ENCODE results near the gene HCLS1. TPM values are rescaled to one million over a fixed set of nuclear protein-coding genes. Genes with fewer than 3 reads are reported as not detected.

Gene HCLS1
- polyA plus RNA-seq, 1 of the 3 experiments (the other 2 are of a cell fraction), result 0.23 TPM

- H2AFZ ChIP-seq (ENCODE audit: low read depth), result no peak overlapping the region
- no peaks in the 10 kb centered on the region for H4K20me1 ChIP-seq (ENCODE audit: insufficient read depth)
- H3K27ac ChIP-seq (ENCODE audit: low read depth in 2 of 2, low read length in 1 of 2), result no peak overlapping the region
- no peaks in the 10 kb centered on the region for H3F3A ChIP-seq (replicated peaks; ENCODE audit: insufficient read depth)
- H3K4me2 ChIP-seq, result no peak overlapping the region
- no peaks in the 10 kb centered on the region; the same call in 1 of the 2 replicates for H3K9me3 ChIP-seq
- ChIA-PET CTCF (no interaction called here), POLR2A (no interaction called here)
- WGBS (ENCODE audit: low lambda C conversion rate), result 58% methylated on average over 6 of the region's 6 CpGs
- H3K27me3 ChIP-seq (ENCODE audit: insufficient read depth), result no peaks in the 10 kb centered on the region
- no peaks in the 10 kb centered on the region for H3K36me3 ChIP-seq (replicated peaks in 1 of 2; ENCODE audit: control insufficient read depth in 1 of 2, insufficient read depth in 2 of 2, low read length in 1 of 2)
- no peak for DNase-seq
- H3K9me2 ChIP-seq, result no peaks in the 10 kb centered on the region
- H3K4me3 ChIP-seq (ENCODE audit: low read depth in 2 of 2, low read length in 1 of 2), result no peak overlapping the region
- H3K4me1 ChIP-seq (ENCODE audit: control insufficient read depth in 1 of 2, insufficient read depth in 2 of 2, low read depth in 1 of 2, low read length in 1 of 2), result no peaks in the 10 kb centered on the region
- no peak for TF ChIP-seq YY1 (IDR thresholded peaks at IDR 0.05; ENCODE audit: low read depth)
- TF ChIP-seq EZH2phosphoT487 (IDR thresholded peaks at IDR 0.05; ENCODE audit: borderline replicate concordance, low read depth), result no peak
- no peak for TF ChIP-seq TAF1 (IDR thresholded peaks at IDR 0.05; ENCODE audit: borderline replicate concordance, low read depth, low read length)
- no peak for TF ChIP-seq PBX3 (IDR thresholded peaks at IDR 0.05)
- no peak for TF ChIP-seq MXI1 (IDR thresholded peaks at IDR 0.05; ENCODE audit: low read depth, low read length)
- TF ChIP-seq NFIC (IDR thresholded peaks at IDR 0.05; ENCODE audit: borderline replicate concordance), result no peak
- no peaks in the 10 kb centered on the region for H3K79me2 ChIP-seq (ENCODE audit: insufficient read depth)
- H3K9ac ChIP-seq, result no peak overlapping the region
Measured at GRCh38 chr3:121654493-121655385, 6.0 kb downstream of the HCLS1 start.

- Histone ChIP-seq H3K9me3 (no peaks in the 10 kb centered on the region; the same call in 1 of the 2 replicates), H3K36me3 (replicated peaks in 1 of 2; ENCODE audit: control insufficient read depth in 1 of 2, insufficient read depth in 2 of 2, low read length in 1 of 2) (no peaks in the 10 kb centered on the region), H4K20me1 (ENCODE audit: insufficient read depth) (no peaks in the 10 kb centered on the region), H3K27me3 (ENCODE audit: insufficient read depth) (no peaks in the 10 kb centered on the region), H3K27ac (ENCODE audit: low read depth in 2 of 2, low read length in 1 of 2) (no peak overlapping the region), H3K79me2 (ENCODE audit: insufficient read depth) (no peaks in the 10 kb centered on the region), H3K9ac (no peak overlapping the region), H3F3A (replicated peaks; ENCODE audit: insufficient read depth) (no peaks in the 10 kb centered on the region), H3K4me3 (ENCODE audit: low read depth in 2 of 2, low read length in 1 of 2) (no peak overlapping the region), H3K9me2 (no peaks in the 10 kb centered on the region), H3K4me1 (ENCODE audit: control insufficient read depth in 1 of 2, insufficient read depth in 2 of 2, low read depth in 1 of 2, low read length in 1 of 2) (no peaks in the 10 kb centered on the region), H2AFZ (ENCODE audit: low read depth) (no peak overlapping the region), H3K4me2 (no peak overlapping the region)
- no peak for TF ChIP-seq USF2 (IDR thresholded peaks at IDR 0.05; ENCODE audit: borderline replicate concordance, low read depth, low read length)
- CTCF ChIA-PET, result interaction anchor here (1.6 kb wide), 1 partner anchor 9 kb away, joined by 4 read pairs; the partner anchor contains the start of gene HCLS1
- POLR2A ChIA-PET, result no interaction called here
- DNase-seq, result no peak
Measured at GRCh38 chr3:121651684-121652083, 9.0 kb downstream of the HCLS1 start.

GRCh38 chr3:121649645-121650044 is 11.1 kb downstream of the HCLS1 start:
- Histone ChIP-seq H3K9ac (no peak overlapping the region), H3K9me3 (no peaks in the 10 kb centered on the region), H3K4me2 (no peak overlapping the region), H3K4me3 (ENCODE audit: low read depth in 2 of 2, low read length in 1 of 2) (no peak overlapping the region), H3K9me2 (no peaks in the 10 kb centered on the region), H3K27ac (ENCODE audit: low read depth in 2 of 2, low read length in 1 of 2) (no peak overlapping the region), H3F3A (replicated peaks; ENCODE audit: insufficient read depth) (no peaks in the 10 kb centered on the region), H3K27me3 (ENCODE audit: insufficient read depth) (no peaks in the 10 kb centered on the region), H3K79me2 (ENCODE audit: insufficient read depth) (no peaks in the 10 kb centered on the region), H3K4me1 (ENCODE audit: control insufficient read depth in 1 of 2, insufficient read depth in 2 of 2, low read depth in 1 of 2, low read length in 1 of 2) (no peaks in the 10 kb centered on the region), H3K36me3 (replicated peaks in 1 of 2; ENCODE audit: control insufficient read depth in 1 of 2, insufficient read depth in 2 of 2, low read length in 1 of 2) (no peaks in the 10 kb centered on the region), H2AFZ (ENCODE audit: low read depth) (no peak overlapping the region), H4K20me1 (ENCODE audit: insufficient read depth) (no peaks in the 10 kb centered on the region)
- no peak for TF ChIP-seq RCOR1 (IDR thresholded peaks at IDR 0.05; ENCODE audit: low read length)
- no peak for TF ChIP-seq PBX3 (IDR thresholded peaks at IDR 0.05)
- TF ChIP-seq TEAD4 (IDR thresholded peaks at IDR 0.05; ENCODE audit: borderline replicate concordance, insufficient read depth), result no peak
- TF ChIP-seq SIN3A (IDR thresholded peaks at IDR 0.05; ENCODE audit: borderline replicate concordance, low read depth, low read length), result no peak
- TF ChIP-seq JUND (IDR thresholded peaks at IDR 0.05), result no peak
- no peak for TF ChIP-seq USF2 (IDR thresholded peaks at IDR 0.05; ENCODE audit: borderline replicate concordance, low read depth, low read length)
- no peak for TF ChIP-seq YY1 (IDR thresholded peaks at IDR 0.05; ENCODE audit: low read depth)
- TF ChIP-seq ZBTB33 (IDR thresholded peaks at IDR 0.05; ENCODE audit: borderline replicate concordance, low read depth), result no peak
- TF ChIP-seq RFX5 (IDR thresholded peaks at IDR 0.05; ENCODE audit: low read length), result no peak
- TF ChIP-seq FOXJ3 (CRISPR knock-in tag; IDR thresholded peaks at IDR 0.05), result no peak
- ChIA-PET CTCF (no interaction called here), POLR2A (no interaction called here)
- no peak for DNase-seq
